Stimulated activated naive CD8-positive, alpha-beta T cell treated with anti-CD3 and anti-CD28 coated beads, Interleukin-15, Interleukin-2, amounts not matched to agents 100 U/mL and 50 U/mL, for 24 hours (primary cell): ENCODE results near the gene SCN10A.
A peak's percentile ranks its signal among the peaks of the same experiment; 100 is the strongest.

Source experiments
- ATAC-seq: fragments of 150-1000 bp; cut with Tn5 transposase; one replicate; pipeline ENCODE4 v1.10.0; 2021
- DNase-seq: peaks from one replicate; pipeline ENCODE4 v3.0.0; 2021

The SCN10A gene

GRCh38 chr3:38720465-38720864 is 95.6 kb downstream of the SCN10A start:
- DNase-seq (no peak), ATAC-seq (no peak)

GRCh38 chr3:38717355-38718240 is 98.4 kb downstream of the SCN10A start:
- DNase-seq (no peak), ATAC-seq (no peak)

- DNase-seq = no peak
- no peak for ATAC-seq
These were observed 102.9 kb downstream of the SCN10A start for GRCh38 chr3:38713121-38713520.

- DNase-seq (no peak), ATAC-seq (no peak)
These were observed 104.7 kb downstream of the SCN10A start for GRCh38 chr3:38711321-38711720.

- DNase-seq (peak; percentile 4), ATAC-seq (no peak)
These were observed 108.3 kb downstream of the SCN10A start for GRCh38 chr3:38707730-38708129.

GRCh38 chr3:38706961-38707360 is 109.1 kb downstream of the SCN10A start:
- no peak for DNase-seq
- no peak for ATAC-seq

- DNase-seq (no peak), ATAC-seq (no peak)
These were observed 113.8 kb downstream of the SCN10A start for GRCh38 chr3:38702231-38702630.

GRCh38 chr3:38698760-38699159 is 117.3 kb downstream of the SCN10A start:
- no peak for DNase-seq
- ATAC-seq = no peak

GRCh38 chr3:38698061-38698460 is 118.0 kb downstream of the SCN10A start:
- ATAC-seq = no peak
- DNase-seq = no peak

- ATAC-seq = no peak
- DNase-seq = no peak
These were observed 120.0 kb downstream of the SCN10A start for GRCh38 chr3:38696034-38696433.

- DNase-seq (no peak), ATAC-seq (no peak)
These were observed 125.8 kb downstream of the SCN10A start for GRCh38 chr3:38690185-38690584.

- ATAC-seq = no peak
- DNase-seq = no peak
These were observed 126.2 kb downstream of the SCN10A start for GRCh38 chr3:38689774-38690173.

GRCh38 chr3:38689346-38689745 is 126.7 kb downstream of the SCN10A start:
- DNase-seq = no peak
- no peak for ATAC-seq

GRCh38 chr3:38687321-38687720 is 128.7 kb downstream of the SCN10A start:
- DNase-seq = no peak
- ATAC-seq = no peak

- ATAC-seq = no peak
- DNase-seq = no peak
These were observed 131.5 kb downstream of the SCN10A start for GRCh38 chr3:38684546-38684945.

GRCh38 chr3:38669668-38670067 is 146.3 kb downstream of the SCN10A start:
- DNase-seq = no peak
- ATAC-seq = no peak

- DNase-seq (no peak), ATAC-seq (no peak)
These were observed 153.5 kb downstream of the SCN10A start for GRCh38 chr3:38662544-38662943.

- ATAC-seq = no peak
- no peak for DNase-seq
These were observed 157.2 kb downstream of the SCN10A start for GRCh38 chr3:38658841-38659240.

- no peak for DNase-seq
- no peak for ATAC-seq
These were observed 158.6 kb downstream of the SCN10A start for GRCh38 chr3:38657369-38657768.

GRCh38 chr3:38655708-38656300 is 160.2 kb downstream of the SCN10A start:
- DNase-seq (no peak), ATAC-seq (peak; percentile 37)

GRCh38 chr3:38653685-38654537 is 162.1 kb downstream of the SCN10A start:
- DNase-seq = no peak
- no peak for ATAC-seq

GRCh38 chr3:38652934-38653333 is 163.1 kb downstream of the SCN10A start:
- ATAC-seq (no peak), DNase-seq (no peak)
